ENCODE results near the gene CLPX.
"Not testable (repeated sequence)": the region's sequence is repeated elsewhere in the genome, so short reads cannot be mapped to it uniquely, and the experiment has no call there.

Gene CLPX

DNA sequence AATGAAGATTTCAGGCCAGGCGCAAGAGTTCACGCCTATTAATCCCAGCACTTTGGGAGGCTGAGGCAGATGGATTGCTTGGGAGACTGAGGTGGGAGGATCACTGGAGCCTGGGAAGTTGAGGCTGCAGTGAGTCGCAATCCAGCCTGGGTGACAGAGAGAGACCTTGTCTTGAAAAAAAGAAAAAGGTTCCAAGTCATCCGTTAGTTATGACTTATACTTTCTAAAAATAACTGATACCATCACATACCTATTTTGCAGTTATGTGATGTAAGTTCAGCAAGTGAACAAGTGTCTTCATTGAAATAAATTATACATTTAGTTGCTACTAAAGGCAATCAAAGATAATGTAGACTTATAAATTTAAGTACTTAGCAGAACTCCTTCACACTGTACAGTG lies 22.1 kb downstream of the CLPX start:
- TF ChIP-seq POLR2AphosphoS5 (IDR thresholded peaks at IDR 0.05; ENCODE audit: low read depth, low read length) (no peak), TAF1 (IDR thresholded peaks at IDR 0.05; ENCODE audit: borderline replicate concordance, low read depth, low read length) (no peak), POLR2A (IDR thresholded peaks at IDR 0.05; ENCODE audit: low read depth, low read length) (no peak)
- FAIRE-seq = no peak
- DNase-seq (ENCODE audit: insufficient read length) = no peak

- DNase-seq (ENCODE audit: insufficient read length) (no peak), FAIRE-seq (no peak)
- TF ChIP-seq TAF1 (IDR thresholded peaks at IDR 0.05; ENCODE audit: borderline replicate concordance, low read depth, low read length) = no peak
- no peak for TF ChIP-seq POLR2AphosphoS5 (IDR thresholded peaks at IDR 0.05; ENCODE audit: low read depth, low read length)
- TF ChIP-seq POLR2A (IDR thresholded peaks at IDR 0.05; ENCODE audit: low read depth, low read length) = no peak
These were observed 28.4 kb downstream of the CLPX start for GRCh38 chr15:65156692-65157091.

DNA sequence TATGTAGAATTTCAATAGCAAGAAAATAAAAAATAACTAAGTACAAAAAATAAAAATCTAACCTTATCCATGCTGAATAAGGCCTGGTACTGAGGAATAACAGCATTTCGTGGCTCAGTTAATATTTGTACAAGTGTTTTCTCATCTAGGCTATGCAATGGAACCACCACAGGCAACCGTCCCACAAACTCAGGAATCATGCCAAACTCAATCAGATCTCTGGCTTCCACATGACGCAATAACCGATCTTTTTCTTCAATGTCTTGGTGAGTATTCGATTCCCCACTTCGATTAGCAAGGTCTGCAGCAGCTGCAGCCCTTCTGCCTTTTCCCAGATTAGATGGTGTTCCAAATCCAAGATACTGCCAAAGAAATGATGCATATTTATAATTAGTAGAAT lies 30.4 kb downstream of the CLPX start:
- DNase-seq (ENCODE audit: insufficient read length) (no peak), FAIRE-seq (no peak)
- no peak for TF ChIP-seq POLR2A (IDR thresholded peaks at IDR 0.05; ENCODE audit: low read depth, low read length)
- no peak for TF ChIP-seq TAF1 (IDR thresholded peaks at IDR 0.05; ENCODE audit: borderline replicate concordance, low read depth, low read length)
- TF ChIP-seq POLR2AphosphoS5 (IDR thresholded peaks at IDR 0.05; ENCODE audit: low read depth, low read length) = no peak

GRCh38 chr15:65147902-65148301 lies 37.2 kb downstream of the CLPX start:
- DNase-seq (ENCODE audit: insufficient read length) (no peak), FAIRE-seq (no peak)
- no peak for TF ChIP-seq TAF1 (IDR thresholded peaks at IDR 0.05; ENCODE audit: borderline replicate concordance, low read depth, low read length)
- TF ChIP-seq POLR2A (IDR thresholded peaks at IDR 0.05; ENCODE audit: low read depth, low read length) = no peak
- TF ChIP-seq POLR2AphosphoS5 (IDR thresholded peaks at IDR 0.05; ENCODE audit: low read depth, low read length) = no peak

GRCh38 chr15:65146438-65146837 lies 38.7 kb downstream of the CLPX start:
- DNase-seq (ENCODE audit: insufficient read length) (no peak), FAIRE-seq (no peak)
- no peak for TF ChIP-seq POLR2AphosphoS5 (IDR thresholded peaks at IDR 0.05; ENCODE audit: low read depth, low read length)
- TF ChIP-seq TAF1 (IDR thresholded peaks at IDR 0.05; ENCODE audit: borderline replicate concordance, low read depth, low read length) = no peak
- no peak for TF ChIP-seq POLR2A (IDR thresholded peaks at IDR 0.05; ENCODE audit: low read depth, low read length)

- not testable (repeated sequence) for DNase-seq (ENCODE audit: insufficient read length); FAIRE-seq
These were observed 46.5 kb downstream of the CLPX start for GRCh38 chr15:65138631-65139030.

DNA sequence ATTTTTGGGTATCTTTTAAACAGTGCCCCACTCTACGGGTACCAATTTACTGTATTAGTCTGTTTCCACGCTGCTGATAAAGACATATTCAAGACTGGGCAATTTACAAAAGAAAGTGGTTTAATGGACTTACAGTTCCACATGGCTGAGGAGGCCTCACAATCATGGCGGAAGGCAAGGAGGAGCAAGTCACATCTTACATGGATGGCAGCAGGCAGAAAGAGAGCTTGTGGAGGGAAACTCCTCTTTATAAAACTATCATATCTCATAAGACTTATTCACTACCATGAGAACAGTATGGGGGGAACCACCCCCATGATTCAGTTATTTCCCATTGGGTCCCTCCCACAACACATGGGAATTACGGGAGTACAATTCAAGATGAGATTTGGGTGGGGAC lies 47.2 kb downstream of the CLPX start:
- FAIRE-seq; DNase-seq (ENCODE audit: insufficient read length): not testable (repeated sequence)

DNA sequence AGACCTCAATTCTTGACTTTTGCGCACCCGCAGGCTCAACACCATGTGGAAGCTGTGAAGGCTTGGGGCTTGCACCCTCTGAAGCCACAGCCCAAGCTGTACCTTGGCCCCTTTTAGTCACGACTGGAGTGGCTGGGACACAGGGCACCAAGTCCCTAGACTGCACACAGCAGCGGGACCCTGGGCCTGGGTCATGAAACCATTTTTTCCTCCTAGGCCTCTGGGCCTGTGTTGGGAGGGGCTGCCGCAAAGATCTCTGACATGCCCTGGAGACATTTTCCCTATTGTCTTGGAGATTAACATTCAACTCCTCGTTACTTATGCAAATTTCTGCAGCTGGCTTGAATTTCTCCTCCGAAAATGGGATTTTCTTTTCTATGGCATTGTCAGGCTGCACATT lies 48.1 kb downstream of the CLPX start:
- not testable (repeated sequence) for DNase-seq (ENCODE audit: insufficient read length); FAIRE-seq

DNA sequence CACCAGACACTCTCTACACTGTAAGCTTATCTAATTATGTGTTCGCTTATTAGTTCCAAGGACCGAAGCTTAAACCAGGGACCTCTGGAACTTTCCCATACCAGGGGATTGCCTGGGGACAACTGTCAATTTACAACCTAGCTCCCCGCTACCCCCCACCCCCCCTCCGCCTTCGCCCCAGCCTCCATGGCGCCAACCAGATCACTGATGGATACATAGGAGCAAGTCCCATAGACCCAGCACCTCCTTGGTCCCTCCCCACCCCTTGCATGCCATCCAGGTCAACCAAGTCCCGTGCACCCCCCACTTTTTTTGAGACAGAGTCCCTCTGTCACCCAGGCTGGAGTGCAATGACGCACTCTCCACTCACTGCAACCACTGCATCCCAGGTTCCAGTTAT lies 50.6 kb downstream of the CLPX start:
- FAIRE-seq (no peak), DNase-seq (ENCODE audit: insufficient read length) (no peak)
- TF ChIP-seq POLR2AphosphoS5 (IDR thresholded peaks at IDR 0.05; ENCODE audit: low read depth, low read length) = no peak
- no peak for TF ChIP-seq TAF1 (IDR thresholded peaks at IDR 0.05; ENCODE audit: borderline replicate concordance, low read depth, low read length)
- no peak for TF ChIP-seq POLR2A (IDR thresholded peaks at IDR 0.05; ENCODE audit: low read depth, low read length)

GRCh38 chr15:65133548-65134200 lies 51.5 kb downstream of the CLPX start, which contains the start of gene PDCD7:
Gene PDCD7, minus strand, starts transcription at chr15:65133808. Its CDS starts 27 bp downstream, at chr15:65133781.
- TF ChIP-seq POLR2A (IDR thresholded peaks at IDR 0.05; ENCODE audit: low read depth, low read length) (peak; percentile 96), POLR2AphosphoS5 (IDR thresholded peaks at IDR 0.05; ENCODE audit: low read depth, low read length) (peak; percentile 98), TAF1 (IDR thresholded peaks at IDR 0.05; ENCODE audit: borderline replicate concordance, low read depth, low read length) (peak; percentile 95)
- FAIRE-seq = peak; percentile 95
- DNase-seq (ENCODE audit: insufficient read length) = peak; percentile 85

DNA sequence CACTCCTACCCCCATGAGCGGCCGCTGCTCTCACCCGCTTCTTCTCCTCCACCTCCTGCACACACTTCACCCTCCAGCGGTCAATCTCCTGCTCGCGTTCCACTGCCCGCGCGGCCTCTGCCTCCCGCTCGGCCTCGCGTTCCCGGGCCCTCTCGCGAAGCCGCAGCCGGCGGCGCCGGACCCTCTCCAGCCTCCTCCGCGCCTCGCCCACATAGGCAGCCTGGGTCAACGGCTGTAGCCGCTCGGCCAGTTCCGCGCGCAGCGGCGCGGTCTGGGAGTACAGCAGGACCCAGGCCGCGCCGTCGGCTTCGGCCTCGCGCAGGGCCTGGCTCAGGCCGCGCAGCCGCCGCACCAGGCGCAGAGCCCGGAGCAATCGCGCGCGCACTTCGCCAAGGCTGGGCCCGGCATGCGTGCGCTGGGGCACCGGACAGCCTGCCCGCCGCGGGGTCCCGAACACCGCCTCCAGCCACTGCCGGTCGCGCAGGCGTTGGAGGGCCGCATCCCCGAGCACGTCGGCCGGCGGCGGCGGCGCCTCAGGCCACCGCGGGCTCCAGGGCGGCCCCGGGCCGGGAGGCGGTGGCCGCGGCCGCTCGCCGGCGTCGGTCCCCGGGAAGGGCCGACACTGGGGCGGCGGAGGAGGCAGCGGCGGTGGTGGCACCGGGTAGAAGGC lies 52.1 kb downstream of the CLPX start:
- DNase-seq (ENCODE audit: insufficient read length) = peak; percentile 63
- no peak for FAIRE-seq

GRCh38 chr15:65130941-65131340 lies 54.2 kb downstream of the CLPX start:
- DNase-seq (ENCODE audit: insufficient read length) = no peak
- FAIRE-seq = no peak

More for the DNA sequence above, 52.1 kb downstream of the CLPX start:
- TF ChIP-seq POLR2AphosphoS5 (IDR thresholded peaks at IDR 0.05; ENCODE audit: low read depth, low read length) (no peak), TAF1 (IDR thresholded peaks at IDR 0.05; ENCODE audit: borderline replicate concordance, low read depth, low read length) (no peak), POLR2A (IDR thresholded peaks at IDR 0.05; ENCODE audit: low read depth, low read length) (peak; percentile 50)

More at GRCh38 chr15:65130941-65131340, 54.2 kb downstream of the CLPX start:
- no peak for TF ChIP-seq TAF1 (IDR thresholded peaks at IDR 0.05; ENCODE audit: borderline replicate concordance, low read depth, low read length)
- TF ChIP-seq POLR2AphosphoS5 (IDR thresholded peaks at IDR 0.05; ENCODE audit: low read depth, low read length) = no peak
- TF ChIP-seq POLR2A (IDR thresholded peaks at IDR 0.05; ENCODE audit: low read depth, low read length) = no peak

Measured in GM12892 (cell line).